Natural killer cell (primary cell): Measurements from ENCODE around the gene SND1. TPM values are rescaled to one million over a fixed set of nuclear protein-coding genes. Genes with fewer than 3 reads are reported as not detected.

Experiments used
- ATAC-seq, 3 donors: fragments of 150-1000 bp in 2 of 3; fragments of 200-7000 bp in 1 of 3; cut with Tn5 transposase; 1 replicate in 1 of 3; 2 replicates in 2 of 3; pipeline ENCODE4 v1.10.0; 2021; ENCODE audit warnings: mild to moderate bottlenecking in 2 of 3, moderate library complexity in 2 of 3
- DNase-seq, 2 donors: peaks; one replicate each; pipeline versions ENCODE4 v3.0.0 to v3.0.0-alpha.2; 2013 to 2021; ENCODE audit warnings: mixed read lengths in 1 of 2
- H3K27ac ChIP-seq: one replicate; pipeline ENCODE4 v1.5.1; 2013; ENCODE audit warnings: mild to moderate bottlenecking, low read length
- H3K27me3 ChIP-seq: one replicate; pipeline ENCODE4 v1.6.1; 2013; ENCODE audit warnings: low read length; ENCODE audit not compliant: control insufficient read depth, insufficient read depth
- H3K36me3 ChIP-seq: one replicate; pipeline ENCODE4 v1.6.1; 2013; ENCODE audit warnings: low read length; ENCODE audit not compliant: control insufficient read depth, insufficient read depth
- H3K4me1 ChIP-seq: one replicate; pipeline ENCODE4 v1.6.1; 2013; ENCODE audit warnings: low read length; ENCODE audit not compliant: control insufficient read depth, insufficient read depth
- H3K4me3 ChIP-seq: one replicate; pipeline ENCODE4 v1.5.1; 2013; ENCODE audit warnings: low read length
- H3K9me3 ChIP-seq: one replicate; pipeline ENCODE4 v1.6.1; 2013; ENCODE audit warnings: low read length; ENCODE audit not compliant: control insufficient read depth, insufficient read depth
- H3K27ac Mint-ChIP-seq, 2 donors: one replicate each; pipeline ENCODE4 v1.8.0; 2022; ENCODE audit warnings: mild to moderate bottlenecking in 2 of 2, mixed read lengths in 2 of 2, moderate library complexity in 1 of 2
- H3K27me3 Mint-ChIP-seq, 2 donors: one replicate each; pipeline ENCODE4 v1.8.0; 2022; ENCODE audit warnings: low read depth in 2 of 2, mixed read lengths in 2 of 2
- H3K36me3 Mint-ChIP-seq: one replicate; pipeline ENCODE4 v1.8.0; 2022; ENCODE audit warnings: mixed read lengths
- H3K4me1 Mint-ChIP-seq, 2 donors: one replicate each; pipeline ENCODE4 v1.8.0; 2022; ENCODE audit warnings: mixed read lengths in 2 of 2
- H3K4me3 Mint-ChIP-seq: one replicate; pipeline ENCODE4 v1.8.0; 2022; ENCODE audit warnings: mild to moderate bottlenecking, moderate library complexity, mixed read lengths
- H3K9me3 Mint-ChIP-seq, 2 donors: one replicate each; pipeline ENCODE4 v1.8.0; 2022; ENCODE audit warnings: mixed read lengths in 2 of 2
- CTCF ChIP-seq: fragments of 200-600 bp; IDR thresholded peaks from one replicate; pipeline ENCODE4 v1.8.0; 2022; ENCODE audit warnings: antibody characterized with exemption
- WGBS: methylation state at CpG from one replicate; pipeline ENCODE4 v1.1.7; 2013; ENCODE audit warnings: missing lambda C conversion rate; ENCODE audit not compliant: insufficient coverage; 5-methylcytosine and 5-hydroxymethylcytosine counted together
- intact Hi-C: fragments of 100-400 bp; cut with micrococcal nuclease; formaldehyde crosslinking; loops from one replicate; pipeline ENCODE4 v1.14.2; 2022
- total RNA-seq, 4 donors: library from RNA; stranded (reverse); fragments of 120-200 nt in 1 of 4; gene quantifications; one replicate each; pipeline versions ENCODE4 v1.2.3 to v1.2.4, GENCODE V29; 2013 to 2022

SND1 gene
- total RNA-seq, 3 donors from 2014 or later (not counting 1 experiment from before 2014, with no cell fraction given): 149 to 188 (median 149) TPM

GRCh38 chr7:128065872-128066271 is 413.9 kb downstream of the SND1 start:
- peaks cover 4 to 6% of the 10 kb centered on the region in 2 donors for H3K4me1 Mint-ChIP-seq
- no peak for DNase-seq
- Histone ChIP-seq H3K27me3 (no peaks in the 10 kb centered on the region), H3K9me3 (no peaks in the 10 kb centered on the region), H3K36me3 (no peaks in the 10 kb centered on the region), H3K27ac (no peak overlapping the region), H3K4me1 (no peaks in the 10 kb centered on the region), H3K4me3 (no peak overlapping the region)
- no peaks in the 10 kb centered on the region for H3K36me3 Mint-ChIP-seq
- no peak overlapping the region for H3K27ac Mint-ChIP-seq
- WGBS: 95% methylated on average over 7 of the region's 7 CpGs
- no peak for ATAC-seq
- no peak for TF ChIP-seq CTCF
- H3K27me3 Mint-ChIP-seq: no peaks in the 10 kb centered on the region
- H3K4me3 Mint-ChIP-seq: no peak overlapping the region
- no peaks in the 10 kb centered on the region for H3K9me3 Mint-ChIP-seq
- intact Hi-C loops: no loop called here

DNA sequence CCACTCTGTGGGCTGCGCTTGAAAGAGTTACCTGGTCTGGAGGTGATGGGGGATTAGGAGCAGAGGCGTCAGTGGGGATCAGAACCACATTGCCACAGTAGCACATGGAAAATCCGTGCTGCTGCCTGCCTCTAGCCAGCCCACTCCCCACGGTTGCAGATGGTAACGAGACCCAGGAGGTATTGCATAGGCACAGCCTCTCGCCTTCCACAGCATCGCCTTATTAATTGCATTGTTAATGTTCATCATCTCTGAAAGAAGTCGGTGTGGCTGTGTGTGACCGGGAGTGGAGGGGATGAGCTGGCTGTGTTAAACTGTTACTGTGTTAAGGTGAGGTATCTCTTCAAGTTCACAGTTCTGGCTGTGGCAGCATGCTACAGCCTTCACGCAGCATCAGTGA is 414.4 kb downstream of the SND1 start:
- H3K27me3 Mint-ChIP-seq: no peaks in the 10 kb centered on the region
- DNase-seq: no peak
- H3K4me3 Mint-ChIP-seq: no peak overlapping the region
- intact Hi-C loops: no loop called here
- H3K36me3 Mint-ChIP-seq: no peaks in the 10 kb centered on the region
- no peak overlapping the region for H3K27ac ChIP-seq
- H3K27me3 ChIP-seq: no peaks in the 10 kb centered on the region
- ATAC-seq: no peak
- no peaks in the 10 kb centered on the region for H3K36me3 ChIP-seq
- H3K9me3 Mint-ChIP-seq: no peaks in the 10 kb centered on the region
- H3K4me1 Mint-ChIP-seq: peaks cover 4 to 6% of the 10 kb centered on the region in 2 donors
- no peak overlapping the region for H3K27ac Mint-ChIP-seq
- 96% methylated on average over 10 of the region's 10 CpGs for WGBS
- no peak for TF ChIP-seq CTCF
- no peaks in the 10 kb centered on the region for H3K9me3 ChIP-seq
- no peak overlapping the region for H3K4me3 ChIP-seq
- H3K4me1 ChIP-seq: no peaks in the 10 kb centered on the region

GRCh38 chr7:128066858-128067257 is 414.9 kb downstream of the SND1 start:
- intact Hi-C loops: no loop called here
- DNase-seq (no peak), ATAC-seq (no peak)
- H3K36me3 ChIP-seq: no peaks in the 10 kb centered on the region
- Mint-ChIP-seq H3K27ac (no peak overlapping the region), H3K4me1 (peaks cover 5 to 6% of the 10 kb centered on the region in 2 donors), H3K4me3 (no peak overlapping the region), H3K27me3 (no peaks in the 10 kb centered on the region), H3K36me3 (no peaks in the 10 kb centered on the region), H3K9me3 (no peaks in the 10 kb centered on the region)
- no peak overlapping the region for H3K4me3 ChIP-seq
- H3K27me3 ChIP-seq: no peaks in the 10 kb centered on the region
- peaks cover 2% of the 10 kb centered on the region for H3K4me1 ChIP-seq
- no peaks in the 10 kb centered on the region for H3K9me3 ChIP-seq
- H3K27ac ChIP-seq: no peak overlapping the region
- 84% methylated on average over 5 of the region's 5 CpGs for WGBS
- no peak for TF ChIP-seq CTCF

DNA sequence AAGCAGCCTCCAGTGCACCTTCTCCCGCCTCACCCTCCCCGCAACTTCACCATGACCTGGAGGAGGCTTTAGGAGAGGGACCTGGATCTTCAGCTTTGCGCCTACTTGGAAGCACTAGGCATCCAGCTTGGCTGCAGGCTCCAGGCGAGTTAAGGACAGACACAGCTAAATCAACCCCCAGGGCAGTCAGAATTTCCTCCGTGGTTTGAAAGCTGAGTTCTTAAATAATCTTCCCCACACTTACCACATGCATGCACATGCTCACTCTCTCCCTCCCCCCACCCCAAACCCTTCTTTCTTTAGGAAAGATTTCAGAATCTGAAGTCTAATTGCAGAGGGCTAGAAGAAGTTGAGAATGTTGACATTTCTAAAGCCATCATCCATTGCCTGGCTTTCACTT is 416.0 kb downstream of the SND1 start:
- H3K27me3 ChIP-seq: no peaks in the 10 kb centered on the region
- Mint-ChIP-seq H3K9me3 (no peaks in the 10 kb centered on the region), H3K36me3 (no peaks in the 10 kb centered on the region), H3K4me3 (no peak overlapping the region), H3K4me1 (peaks cover 6 to 9% of the 10 kb centered on the region in 2 donors), H3K27me3 (no peaks in the 10 kb centered on the region), H3K27ac (no peak overlapping the region)
- intact Hi-C loops: no loop called here
- 72% methylated on average over 5 of the region's 5 CpGs for WGBS
- DNase-seq (no peak), ATAC-seq (no peak)
- no peak overlapping the region for H3K4me3 ChIP-seq
- H3K27ac ChIP-seq: no peak overlapping the region
- H3K4me1 ChIP-seq: peaks cover 4% of the 10 kb centered on the region
- TF ChIP-seq CTCF: no peak
- no peaks in the 10 kb centered on the region for H3K9me3 ChIP-seq
- H3K36me3 ChIP-seq: no peaks in the 10 kb centered on the region
